H9 (cell line): ENCODE data around the gene AKR1C3. TPM values are rescaled to one million over a fixed set of nuclear protein-coding genes. Genes with fewer than 3 reads are reported as not detected.

Source experiments
- DNase-seq: peaks from one replicate; pipeline ENCODE4 v3.0.0-alpha.2; 2017
- H2AFZ ChIP-seq: one replicate; pipeline ENCODE4 v1.6.1; 2013; ENCODE audit warnings: mild to moderate bottlenecking, low read length, control low read depth, moderate library complexity
- H2AK5ac ChIP-seq: 2 replicates; pipeline ENCODE4 v1.6.1; 2013; ENCODE audit warnings: low read length, control low read depth, mixed read lengths; ENCODE audit not compliant: insufficient read length
- H2BK120ac ChIP-seq: one replicate; pipeline ENCODE4 v1.6.1; 2013; ENCODE audit warnings: low read depth, mild to moderate bottlenecking, low read length, control low read depth, inconsistent platforms; ENCODE audit not compliant: poor library complexity, severe bottlenecking
- H2BK12ac ChIP-seq: 2 replicates; pipeline ENCODE4 v1.6.1; 2013; ENCODE audit warnings: low read length, control low read depth, mixed read lengths, low read depth; ENCODE audit not compliant: insufficient read length
- H2BK15ac ChIP-seq: 2 replicates; pipeline ENCODE4 v1.6.1; 2013; ENCODE audit warnings: low read depth, low read length, control low read depth
- H2BK20ac ChIP-seq: one replicate; pipeline ENCODE4 v1.6.1; 2013; ENCODE audit warnings: low read depth, mild to moderate bottlenecking, low read length, control low read depth, inconsistent platforms; ENCODE audit not compliant: poor library complexity, severe bottlenecking
- H2BK5ac ChIP-seq: 2 replicates; pipeline ENCODE4 v1.6.1; 2013; ENCODE audit warnings: low read length, control low read depth, mixed read lengths; ENCODE audit not compliant: insufficient read length
- H3K14ac ChIP-seq: 2 replicates; pipeline ENCODE4 v1.6.1; 2013; ENCODE audit warnings: low read length, control low read depth; ENCODE audit not compliant: insufficient read depth
- H3K18ac ChIP-seq: 2 replicates; pipeline ENCODE4 v1.6.1; 2013; ENCODE audit warnings: low read depth, mild to moderate bottlenecking, mixed read lengths, low read length, control low read depth; ENCODE audit not compliant: insufficient read length
- H3K23ac ChIP-seq: 2 replicates; pipeline ENCODE4 v1.6.1; 2013; ENCODE audit warnings: low read length, control low read depth, mixed read lengths, low read depth; ENCODE audit not compliant: insufficient read length
- H3K23me2 ChIP-seq: 2 replicates; pipeline ENCODE4 v1.6.1; 2013; ENCODE audit warnings: low read depth, mild to moderate bottlenecking, mixed read lengths, low read length, control low read depth; ENCODE audit not compliant: insufficient read length, poor library complexity, severe bottlenecking
- H3K27ac ChIP-seq: 2 replicates; pipeline ENCODE4 v1.5.1; 2013; ENCODE audit warnings: low read length, control low read depth, mixed read lengths, low read depth; ENCODE audit not compliant: insufficient read length
- H3K27me3 ChIP-seq: 2 replicates; pipeline ENCODE4 v1.6.1; 2013; ENCODE audit warnings: low read length, control low read depth, inconsistent platforms; ENCODE audit not compliant: insufficient read depth
- H3K4ac ChIP-seq: 2 replicates; pipeline ENCODE4 v1.6.1; 2013; ENCODE audit warnings: low read depth, mild to moderate bottlenecking, control low read depth, inconsistent platforms, low read length, moderate library complexity
- H3K4me1 ChIP-seq: 2 replicates; pipeline ENCODE4 v1.6.1; 2013; ENCODE audit warnings: low read length, control low read depth, inconsistent platforms; ENCODE audit not compliant: insufficient read depth
- H3K4me2 ChIP-seq: 2 replicates; pipeline ENCODE4 v1.6.1; 2013; ENCODE audit warnings: low read length, control low read depth, mixed read lengths; ENCODE audit not compliant: insufficient read length, insufficient read depth
- H3K56ac ChIP-seq: 2 replicates; pipeline ENCODE4 v1.6.1; 2013; ENCODE audit warnings: low read depth, mild to moderate bottlenecking, mixed read lengths, low read length, control low read depth; ENCODE audit not compliant: insufficient read length
- H3K79me1 ChIP-seq: 2 replicates; pipeline ENCODE4 v1.6.1; 2013; ENCODE audit warnings: low read depth, mild to moderate bottlenecking, moderate library complexity, low read length, control low read depth, inconsistent platforms; ENCODE audit not compliant: insufficient read depth, poor library complexity, severe bottlenecking
- H3K79me2 ChIP-seq: 2 replicates; pipeline ENCODE4 v1.6.1; 2013; ENCODE audit warnings: low read length, control low read depth, inconsistent platforms; ENCODE audit not compliant: insufficient read depth
- H3K9ac ChIP-seq: 2 replicates; pipeline ENCODE4 v1.6.1; 2013; ENCODE audit warnings: low read length, control low read depth, mixed read lengths; ENCODE audit not compliant: insufficient read length; ENCODE audit errors: extremely low read depth
- H3K9me3 ChIP-seq: one replicate; pipeline ENCODE4 v1.6.1; 2013; ENCODE audit warnings: low read depth, low read length, inconsistent platforms; ENCODE audit not compliant: control insufficient read depth
- H3T11ph ChIP-seq: one replicate; pipeline ENCODE4 v1.6.1; 2013; ENCODE audit warnings: mild to moderate bottlenecking, low read length, control low read depth, inconsistent platforms
- H4K20me1 ChIP-seq: one replicate; pipeline ENCODE4 v1.6.1; 2013; ENCODE audit not compliant: control insufficient read depth, insufficient read length, insufficient read depth
- H4K5ac ChIP-seq: 2 replicates; pipeline ENCODE4 v1.6.1; 2013; ENCODE audit warnings: low read depth, mild to moderate bottlenecking, mixed read lengths, low read length, control low read depth; ENCODE audit not compliant: insufficient read length
- H4K8ac ChIP-seq: replicated peaks from 2 replicates; pipeline ENCODE4 v1.6.1; 2013; ENCODE audit warnings: low read length, control low read depth, mixed read lengths, low read depth; ENCODE audit not compliant: insufficient read length
- H4K91ac ChIP-seq: 2 replicates; pipeline ENCODE4 v1.6.1; 2013; ENCODE audit warnings: low read depth, mild to moderate bottlenecking, moderate library complexity, mixed read lengths, low read length, control low read depth; ENCODE audit not compliant: insufficient read length
- H3K27ac Mint-ChIP-seq, 3 experiments: 2 replicates in 2 of 3; 3 replicates in 1 of 3; pipeline ENCODE4 v1.8.0; 2020 to 2021; ENCODE audit warnings: mixed read lengths in 3 of 3, mild to moderate bottlenecking in 1 of 3, moderate library complexity in 1 of 3
- H3K27me3 Mint-ChIP-seq: 2 replicates; pipeline ENCODE4 v1.8.0; 2021; ENCODE audit warnings: low read depth, mild to moderate bottlenecking, moderate library complexity, mixed read lengths
- H3K36me3 Mint-ChIP-seq, 3 experiments: 2 replicates in 2 of 3; 3 replicates in 1 of 3; pipeline ENCODE4 v1.8.0; 2020 to 2021; ENCODE audit warnings: low read depth in 3 of 3, mixed read lengths in 3 of 3; ENCODE audit not compliant: insufficient read depth in 1 of 3
- H3K4me1 Mint-ChIP-seq, 2 experiments: 2 replicates each; pipeline ENCODE4 v1.8.0; 2020; ENCODE audit warnings: mixed read lengths in 2 of 2
- H3K4me3 Mint-ChIP-seq, 2 experiments: 2 replicates in 1 of 2; 3 replicates in 1 of 2; pipeline ENCODE4 v1.8.0; 2020 to 2021; ENCODE audit warnings: mild to moderate bottlenecking in 2 of 2, mixed read lengths in 2 of 2, moderate library complexity in 1 of 2
- H3K9me3 Mint-ChIP-seq, 2 experiments: 2 replicates in 1 of 2; 3 replicates in 1 of 2; pipeline ENCODE4 v1.8.0; 2020; ENCODE audit warnings: mild to moderate bottlenecking in 2 of 2, mixed read lengths in 2 of 2, moderate library complexity in 1 of 2
- WGBS: extraction: QIAGEN DNeasy Blood & Tissue Kit; methylation state at CpG from one replicate; pipeline ENCODE4 v1.1.7; 2013; ENCODE audit warnings: missing lambda C conversion rate, low lambda C conversion rate, mixed read lengths; ENCODE audit not compliant: insufficient read length; ENCODE audit errors: extremely low coverage; 5-methylcytosine and 5-hydroxymethylcytosine counted together
- total RNA-seq: library from RNA; stranded (reverse); gene quantifications from 2 replicates; pipeline ENCODE4 v1.2.1, GENCODE V29; 2021
- TF ChIP-seq, protein P1 (sequence below): fragments of 200-600 bp; sonication (generic); conservative IDR thresholded peaks from 3 replicates; pipeline ENCODE4 v1.8.0; 2021; ENCODE audit warnings: antibody characterized with exemption, mild to moderate bottlenecking

AKR1C3 gene
- total RNA-seq, 1 experiment from 2014 or later = 2.1 TPM

GRCh38 chr10:5095687-5096086 is 1.5 kb downstream of the AKR1C3 start:
- Histone ChIP-seq H3K56ac (no peak overlapping the region), H2BK20ac (no peak overlapping the region), H2BK120ac (no peak overlapping the region), H4K91ac (no peak overlapping the region), H3K4ac (no peak overlapping the region), H3K9ac (no peak overlapping the region), H3K79me2 (no peaks in the 10 kb centered on the region), H3K14ac (no peak overlapping the region), H2AK5ac (no peak overlapping the region), H3K4me1 (no peaks in the 10 kb centered on the region; the same call in 1 of the 2 replicates), H4K20me1 (no peaks in the 10 kb centered on the region), H3K9me3 (no peaks in the 10 kb centered on the region), H4K8ac (no peak overlapping the region), H4K5ac (no peak overlapping the region), H2BK5ac (no peak overlapping the region), H3K27me3 (no peaks in the 10 kb centered on the region), H3K18ac (no peak overlapping the region), H2AFZ (no peak overlapping the region), H2BK12ac (no peak overlapping the region), H3K27ac (no peak overlapping the region), H3K23ac (no peak overlapping the region), H3K23me2 (no peaks in the 10 kb centered on the region), H2BK15ac (no peak overlapping the region), H3K79me1 (no peaks in the 10 kb centered on the region), H3T11ph (no peak overlapping the region), H3K4me2 (no peak overlapping the region)
- TF ChIP-seq, protein P1, sequence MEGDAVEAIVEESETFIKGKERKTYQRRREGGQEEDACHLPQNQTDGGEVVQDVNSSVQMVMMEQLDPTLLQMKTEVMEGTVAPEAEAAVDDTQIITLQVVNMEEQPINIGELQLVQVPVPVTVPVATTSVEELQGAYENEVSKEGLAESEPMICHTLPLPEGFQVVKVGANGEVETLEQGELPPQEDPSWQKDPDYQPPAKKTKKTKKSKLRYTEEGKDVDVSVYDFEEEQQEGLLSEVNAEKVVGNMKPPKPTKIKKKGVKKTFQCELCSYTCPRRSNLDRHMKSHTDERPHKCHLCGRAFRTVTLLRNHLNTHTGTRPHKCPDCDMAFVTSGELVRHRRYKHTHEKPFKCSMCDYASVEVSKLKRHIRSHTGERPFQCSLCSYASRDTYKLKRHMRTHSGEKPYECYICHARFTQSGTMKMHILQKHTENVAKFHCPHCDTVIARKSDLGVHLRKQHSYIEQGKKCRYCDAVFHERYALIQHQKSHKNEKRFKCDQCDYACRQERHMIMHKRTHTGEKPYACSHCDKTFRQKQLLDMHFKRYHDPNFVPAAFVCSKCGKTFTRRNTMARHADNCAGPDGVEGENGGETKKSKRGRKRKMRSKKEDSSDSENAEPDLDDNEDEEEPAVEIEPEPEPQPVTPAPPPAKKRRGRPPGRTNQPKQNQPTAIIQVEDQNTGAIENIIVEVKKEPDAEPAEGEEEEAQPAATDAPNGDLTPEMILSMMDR = no peak
- Mint-ChIP-seq H3K4me1 (peaks cover 0 to 4% of the 10 kb centered on the region in 2 experiments; a peak in 3 of 4 replicates), H3K4me3 (no peak overlapping the region), H3K36me3 (no peaks in the 10 kb centered on the region; a peak in 2 of 7 replicates), H3K27me3 (no peaks in the 10 kb centered on the region), H3K27ac (no peak overlapping the region), H3K9me3 (peaks cover 11 to 27% of the 10 kb centered on the region in 2 experiments)
- no CpG with 5 or more reads among the region's 4 CpGs for WGBS
- DNase-seq = no peak
